Breast epithelium (tissue), 3 donors: ENCODE data around the gene WWC2.

Source experiments
- CTCF ChIP-seq, 3 donors: fragments of 450-650 bp; IDR thresholded peaks; one replicate each; pipeline ENCODE4 v1.5.1; 2016 to 2017; ENCODE audit warnings: antibody characterized with exemption in 3 of 3, mild to moderate bottlenecking in 3 of 3, moderate library complexity in 3 of 3
- POLR2A ChIP-seq: fragments of 450-650 bp; IDR thresholded peaks from one replicate; pipeline ENCODE4 v1.6.1; 2016; ENCODE audit warnings: antibody characterized with exemption, mild to moderate bottlenecking, moderate library complexity
- POLR2AphosphoS5 ChIP-seq, 3 donors: sonication (generic); formaldehyde crosslinking; IDR thresholded peaks; one replicate each; pipeline ENCODE4 v1.6.1; 2017; ENCODE audit warnings: antibody characterized with exemption in 3 of 3

- TF ChIP-seq POLR2AphosphoS5 (IDR thresholded peaks at IDR 0.05) (no peak), POLR2A (no peak), CTCF (IDR thresholded peaks at IDR 0.05) (no peak)
Observed at GRCh38 chr4:183161630-183162029, 62.6 kb downstream of the WWC2 start.
